MM.1S (cell line): ENCODE data around the gene TMEM229A.

Experiments
- CTCF ChIP-seq: fragments of 300-600 bp; sonication (generic); IDR thresholded peaks from 2 replicates; pipeline ENCODE4 v1.5.1; 2016; ENCODE audit warnings: antibody characterized with exemption, low read length, mixed read lengths
- EZH2 ChIP-seq: fragments of 300-600 bp; sonication (generic); optimal IDR thresholded peaks from 2 replicates; pipeline ENCODE3; 2017; ENCODE audit warnings: low read depth, mild to moderate bottlenecking, antibody characterized with exemption, low read length, mixed read lengths

- TF ChIP-seq CTCF (no peak), EZH2 (no peak)
Measured at GRCh38 chr7:123993996-123994395, 38.9 kb downstream of the TMEM229A start.
